ENCODE data around the gene CD226.

DNA sequence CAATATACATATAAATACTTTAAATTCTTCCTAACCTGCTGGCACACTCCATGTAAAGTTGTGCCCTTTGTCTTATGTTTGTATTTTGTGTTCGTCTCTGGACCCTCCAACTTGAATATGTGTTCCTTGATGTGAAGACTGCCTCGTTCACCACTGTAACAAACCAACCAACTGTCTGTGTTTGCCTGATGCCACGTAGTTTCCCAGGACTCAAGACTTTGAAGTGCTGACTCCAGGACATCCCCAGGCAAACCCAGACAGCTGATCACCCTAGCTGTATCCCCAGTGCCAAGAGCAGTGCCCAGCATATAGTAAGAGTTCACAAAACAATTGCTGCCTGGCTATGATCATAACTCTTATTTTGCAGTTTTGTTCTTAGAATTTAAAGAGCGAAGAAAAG lies 15.5 kb upstream of the CD226 start:
- TF ChIP-seq POLR2A (IDR thresholded peaks at IDR 0.05) (no peak), CTCF (IDR thresholded peaks at IDR 0.05) (no peak), EP300 (IDR thresholded peaks at IDR 0.05) (no peak)
